Panc1 (cell line): ENCODE measurements around the gene RPL5. TPM values are rescaled to one million over a fixed set of nuclear protein-coding genes. Genes with fewer than 3 reads are reported as not detected.

ENCODE experiments used
- ATAC-seq: fragments of 200-7000 bp; cut with Tn5 transposase; 2 replicates; pipeline ENCODE4 v1.9.1; 2020; ENCODE audit warnings: mild to moderate bottlenecking, moderate library complexity
- BruUV-seq: library from RNA; stranded (reverse); fragments of 400-500 nt; replicated peaks from 2 replicates; lab custom pipeline; 2021; lab: Mats Ljungman, UMichigan
- CTCF ChIA-PET: fragments of 300-600 bp; sonication (Branson Sonifier 250); formaldehyde crosslinking; loops from one replicate; lab custom pipeline; 2022; ENCODE audit warnings: antibody characterized with exemption; lab: Charles Lee
- POLR2A ChIA-PET: fragments of 300-600 bp; sonication (Branson Sonifier 250); formaldehyde crosslinking; loops from one replicate; lab custom pipeline; 2022; ENCODE audit warnings: antibody characterized with exemption; lab: Charles Lee
- DNase-seq: peaks from one replicate; pipeline ENCODE4 v3.0.0-alpha.2; 2010; ENCODE audit warnings: low read depth, low spot score
- H3K27ac ChIP-seq: 2 replicates; pipeline ENCODE4 v1.5.1; 2011; ENCODE audit warnings: mild to moderate bottlenecking, low read length, inconsistent platforms
- H3K27me3 ChIP-seq: fragments of 200-500 bp; sonication (Bioruptor generic); 2 replicates; pipeline ENCODE4 v1.6.0; 2014; ENCODE audit warnings: low read length, inconsistent platforms; ENCODE audit not compliant: control insufficient read depth, insufficient read depth
- H3K36me3 ChIP-seq: fragments of 200-500 bp; sonication (Bioruptor generic); 2 replicates; pipeline ENCODE4 v1.5.1; 2014; ENCODE audit warnings: inconsistent platforms, mild to moderate bottlenecking, low read length, moderate library complexity; ENCODE audit not compliant: control insufficient read depth, insufficient read depth
- H3K4me1 ChIP-seq: 2 replicates; pipeline ENCODE4 v1.5.1; 2011; ENCODE audit warnings: inconsistent platforms, mild to moderate bottlenecking, low read length, moderate library complexity; ENCODE audit not compliant: control insufficient read depth, insufficient read depth
- H3K4me3 ChIP-seq, 2 experiments: 2 replicates each; pipeline ENCODE4 v1.5.1; 2011 to 2012; ENCODE audit warnings: low read depth in 2 of 2, low read length in 2 of 2, mild to moderate bottlenecking in 2 of 2, inconsistent platforms in 1 of 2, moderate library complexity in 1 of 2
- H3K9me3 ChIP-seq: fragments of 200-500 bp; sonication (Bioruptor generic); 2 replicates; pipeline ENCODE4 v1.5.1; 2014; ENCODE audit warnings: low read depth, mild to moderate bottlenecking, inconsistent platforms, low read length, moderate library complexity; ENCODE audit not compliant: control insufficient read depth, insufficient read depth
- POLR2AphosphoS5 ChIP-seq: IDR thresholded peaks from 2 replicates; pipeline ENCODE4 v1.6.1; 2012; ENCODE audit warnings: mild to moderate bottlenecking, low read depth, low read length, moderate library complexity
- SIN3A ChIP-seq: IDR thresholded peaks from 2 replicates; pipeline ENCODE4 v1.6.1; 2012; ENCODE audit warnings: low read depth, mild to moderate bottlenecking, low read length, moderate library complexity, borderline replicate concordance; ENCODE audit not compliant: insufficient read depth
- TCF7L2 ChIP-seq: IDR thresholded peaks from 2 replicates; pipeline ENCODE4 v1.6.1; 2011; ENCODE audit warnings: mild to moderate bottlenecking, low read depth, low read length, inconsistent platforms
- in situ Hi-C: cut with HindIII; loops from 2 replicates; pipeline ENCODE4 v1.10.0; 2016; ENCODE audit warnings: low sequenced_read_pairs, low pct_unique_long_range_greater_than_20kb
- intact Hi-C: fragments of 100-400 bp; cut with micrococcal nuclease; formaldehyde crosslinking; loops from one replicate; pipeline ENCODE4 v1.10.0; 2022; ENCODE audit not compliant: unreplicated experiment
- total RNA-seq: library from RNA; stranded (reverse); gene quantifications from one replicate; pipeline ENCODE4 v1.2.1, GENCODE V29; 2021; ENCODE audit not compliant: unreplicated experiment
- TF ChIP-seq, protein P1 (sequence below), 2 experiments: IDR thresholded peaks; 2 replicates each; pipeline ENCODE4 v1.6.1; 2011 to 2012; ENCODE audit warnings: low read depth in 2 of 2, control low read depth in 1 of 2, low read length in 1 of 2, mild to moderate bottlenecking in 1 of 2, moderate library complexity in 1 of 2; ENCODE audit not compliant: insufficient read depth in 1 of 2
- TF ChIP-seq, protein P2 (sequence below): fragments of 450-650 bp; IDR thresholded peaks from 2 replicates; pipeline ENCODE4 v1.5.1; 2017; ENCODE audit warnings: mild to moderate bottlenecking

Gene RPL5
- total RNA-seq, 1 experiment from 2014 or later: 446 TPM

DNA sequence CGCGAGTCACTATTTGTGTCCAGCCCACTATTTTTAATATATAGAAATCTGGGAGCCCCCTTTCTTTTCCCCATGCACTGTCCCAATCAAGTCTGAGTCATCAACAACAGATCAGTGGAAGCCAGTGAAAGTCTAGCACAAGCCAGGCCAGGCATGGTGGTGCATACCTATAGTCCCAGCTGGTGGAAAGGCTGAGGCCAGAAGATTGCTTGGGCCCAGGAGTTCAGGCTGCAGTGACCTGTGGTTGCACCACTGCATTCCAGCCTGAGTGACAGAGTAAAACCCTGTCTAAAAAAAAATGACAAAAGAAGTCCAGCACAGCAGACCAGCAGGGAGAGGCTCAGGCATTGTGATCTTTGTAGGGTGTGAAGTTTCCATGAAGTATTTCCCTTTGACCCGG is 9.0 kb upstream of the RPL5 start:
- no peaks in the 10 kb centered on the region for H3K36me3 ChIP-seq
- CTCF ChIA-PET: no interaction called here
- BruUV-seq: no TSS peak
- no peak for DNase-seq
- POLR2A ChIA-PET: no interaction called here
- intact Hi-C loops (no loop called here), in situ Hi-C loops (no loop called here)
- H3K4me1 ChIP-seq: no peaks in the 10 kb centered on the region
- H3K27me3 ChIP-seq: no peaks in the 10 kb centered on the region
- ATAC-seq: no peak
- H3K9me3 ChIP-seq: no peaks in the 10 kb centered on the region
- no peak overlapping the region for H3K4me3 ChIP-seq
- TF ChIP-seq TCF7L2 (no peak), SIN3A (no peak), POLR2AphosphoS5 (no peak)
- TF ChIP-seq, protein P1, sequence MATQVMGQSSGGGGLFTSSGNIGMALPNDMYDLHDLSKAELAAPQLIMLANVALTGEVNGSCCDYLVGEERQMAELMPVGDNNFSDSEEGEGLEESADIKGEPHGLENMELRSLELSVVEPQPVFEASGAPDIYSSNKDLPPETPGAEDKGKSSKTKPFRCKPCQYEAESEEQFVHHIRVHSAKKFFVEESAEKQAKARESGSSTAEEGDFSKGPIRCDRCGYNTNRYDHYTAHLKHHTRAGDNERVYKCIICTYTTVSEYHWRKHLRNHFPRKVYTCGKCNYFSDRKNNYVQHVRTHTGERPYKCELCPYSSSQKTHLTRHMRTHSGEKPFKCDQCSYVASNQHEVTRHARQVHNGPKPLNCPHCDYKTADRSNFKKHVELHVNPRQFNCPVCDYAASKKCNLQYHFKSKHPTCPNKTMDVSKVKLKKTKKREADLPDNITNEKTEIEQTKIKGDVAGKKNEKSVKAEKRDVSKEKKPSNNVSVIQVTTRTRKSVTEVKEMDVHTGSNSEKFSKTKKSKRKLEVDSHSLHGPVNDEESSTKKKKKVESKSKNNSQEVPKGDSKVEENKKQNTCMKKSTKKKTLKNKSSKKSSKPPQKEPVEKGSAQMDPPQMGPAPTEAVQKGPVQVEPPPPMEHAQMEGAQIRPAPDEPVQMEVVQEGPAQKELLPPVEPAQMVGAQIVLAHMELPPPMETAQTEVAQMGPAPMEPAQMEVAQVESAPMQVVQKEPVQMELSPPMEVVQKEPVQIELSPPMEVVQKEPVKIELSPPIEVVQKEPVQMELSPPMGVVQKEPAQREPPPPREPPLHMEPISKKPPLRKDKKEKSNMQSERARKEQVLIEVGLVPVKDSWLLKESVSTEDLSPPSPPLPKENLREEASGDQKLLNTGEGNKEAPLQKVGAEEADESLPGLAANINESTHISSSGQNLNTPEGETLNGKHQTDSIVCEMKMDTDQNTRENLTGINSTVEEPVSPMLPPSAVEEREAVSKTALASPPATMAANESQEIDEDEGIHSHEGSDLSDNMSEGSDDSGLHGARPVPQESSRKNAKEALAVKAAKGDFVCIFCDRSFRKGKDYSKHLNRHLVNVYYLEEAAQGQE (IDR thresholded peaks at IDR 0.05; ENCODE audit: insufficient read depth in 1 of 2, low read depth in 2 of 2, low read length in 1 of 2): no peak
- TF ChIP-seq, protein P2, sequence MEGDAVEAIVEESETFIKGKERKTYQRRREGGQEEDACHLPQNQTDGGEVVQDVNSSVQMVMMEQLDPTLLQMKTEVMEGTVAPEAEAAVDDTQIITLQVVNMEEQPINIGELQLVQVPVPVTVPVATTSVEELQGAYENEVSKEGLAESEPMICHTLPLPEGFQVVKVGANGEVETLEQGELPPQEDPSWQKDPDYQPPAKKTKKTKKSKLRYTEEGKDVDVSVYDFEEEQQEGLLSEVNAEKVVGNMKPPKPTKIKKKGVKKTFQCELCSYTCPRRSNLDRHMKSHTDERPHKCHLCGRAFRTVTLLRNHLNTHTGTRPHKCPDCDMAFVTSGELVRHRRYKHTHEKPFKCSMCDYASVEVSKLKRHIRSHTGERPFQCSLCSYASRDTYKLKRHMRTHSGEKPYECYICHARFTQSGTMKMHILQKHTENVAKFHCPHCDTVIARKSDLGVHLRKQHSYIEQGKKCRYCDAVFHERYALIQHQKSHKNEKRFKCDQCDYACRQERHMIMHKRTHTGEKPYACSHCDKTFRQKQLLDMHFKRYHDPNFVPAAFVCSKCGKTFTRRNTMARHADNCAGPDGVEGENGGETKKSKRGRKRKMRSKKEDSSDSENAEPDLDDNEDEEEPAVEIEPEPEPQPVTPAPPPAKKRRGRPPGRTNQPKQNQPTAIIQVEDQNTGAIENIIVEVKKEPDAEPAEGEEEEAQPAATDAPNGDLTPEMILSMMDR: no peak
- H3K27ac ChIP-seq: no peak overlapping the region

DNA sequence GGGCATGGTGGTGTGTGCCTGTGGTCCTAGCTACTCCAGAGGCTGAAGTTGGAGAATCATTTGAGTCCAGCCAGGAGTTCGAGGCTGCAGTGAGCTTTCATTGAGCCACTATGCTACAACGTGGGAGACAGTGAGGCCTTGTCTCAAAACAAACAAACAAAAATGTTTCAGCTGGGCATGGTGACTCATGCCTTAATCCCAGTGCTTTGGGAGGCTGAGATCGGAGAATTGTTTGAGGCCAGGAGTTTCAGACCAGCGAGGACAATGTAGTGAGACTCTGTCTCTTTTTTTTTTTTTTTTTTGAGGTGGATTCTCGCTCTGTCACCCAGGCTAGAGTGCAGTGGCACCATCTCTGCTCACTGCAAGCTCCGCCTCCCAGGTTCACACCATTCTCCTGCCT is 5.0 kb upstream of the RPL5 start:
- ChIA-PET CTCF (no interaction called here), POLR2A (no interaction called here)
- no peaks in the 10 kb centered on the region for H3K9me3 ChIP-seq
- no peak for ATAC-seq
- H3K4me1 ChIP-seq: peaks cover 4% of the 10 kb centered on the region
- intact Hi-C loops (no loop called here), in situ Hi-C loops (no loop called here)
- H3K4me3 ChIP-seq: no peak overlapping the region
- no TSS peak for BruUV-seq
- TF ChIP-seq POLR2AphosphoS5: no peak
- TF ChIP-seq, protein P1 (IDR thresholded peaks at IDR 0.05; ENCODE audit: insufficient read depth in 1 of 2, low read depth in 2 of 2, low read length in 1 of 2): no peak
- TF ChIP-seq, protein P2: no peak
- no peak for TF ChIP-seq SIN3A
- TF ChIP-seq TCF7L2: no peak
- no peaks in the 10 kb centered on the region for H3K36me3 ChIP-seq
- H3K27me3 ChIP-seq: no peaks in the 10 kb centered on the region
- no peak overlapping the region for H3K27ac ChIP-seq
- DNase-seq: no peak
